Measurements from ENCODE around the gene UBASH3A.

Gene UBASH3A

GRCh38 chr21:42427809-42428419, 24.2 kb downstream of the UBASH3A start:
- no peak for DNase-seq (ENCODE audit: low read depth in 2 of 2, low spot score in 1 of 2)

GRCh38 chr21:42429021-42429420, 25.3 kb downstream of the UBASH3A start:
- no peak for DNase-seq (ENCODE audit: low read depth in 2 of 2, low spot score in 1 of 2)

GRCh38 chr21:42429856-42430255, 26.2 kb downstream of the UBASH3A start:
- no peak for DNase-seq (ENCODE audit: low read depth in 2 of 2, low spot score in 1 of 2)

GRCh38 chr21:42430521-42430920, 26.8 kb downstream of the UBASH3A start:
- DNase-seq (ENCODE audit: low read depth in 2 of 2, low spot score in 1 of 2): no peak

GRCh38 chr21:42431196-42431595, 27.5 kb downstream of the UBASH3A start:
- DNase-seq (ENCODE audit: low read depth in 2 of 2, low spot score in 1 of 2): no peak

- no peak for DNase-seq (ENCODE audit: low read depth in 2 of 2, low spot score in 1 of 2)
Observed at GRCh38 chr21:42432695-42433094, 29.0 kb downstream of the UBASH3A start.

GRCh38 chr21:42433946-42434551, 30.3 kb downstream of the UBASH3A start:
- no peak for DNase-seq (ENCODE audit: low read depth in 2 of 2, low spot score in 1 of 2)

GRCh38 chr21:42434884-42435283, 31.2 kb downstream of the UBASH3A start:
- DNase-seq (ENCODE audit: low read depth in 2 of 2, low spot score in 1 of 2): no peak

GRCh38 chr21:42435401-42435800, 31.7 kb downstream of the UBASH3A start:
- no peak for DNase-seq (ENCODE audit: low read depth in 2 of 2, low spot score in 1 of 2)

- DNase-seq (ENCODE audit: low read depth in 2 of 2, low spot score in 1 of 2): no peak
Observed at GRCh38 chr21:42435833-42436232, 32.1 kb downstream of the UBASH3A start.

GRCh38 chr21:42436914-42437313, 33.2 kb downstream of the UBASH3A start:
- no peak for DNase-seq (ENCODE audit: low read depth in 2 of 2, low spot score in 1 of 2)

- no peak for DNase-seq (ENCODE audit: low read depth in 2 of 2, low spot score in 1 of 2)
Observed at GRCh38 chr21:42437786-42438185, 34.1 kb downstream of the UBASH3A start.

- no peak for DNase-seq (ENCODE audit: low read depth in 2 of 2, low spot score in 1 of 2)
Observed at GRCh38 chr21:42438316-42439205, 34.9 kb downstream of the UBASH3A start.

- peak in 1 of 2 donors; percentile 50 for DNase-seq (ENCODE audit: low read depth in 2 of 2, low spot score in 1 of 2)
Observed at GRCh38 chr21:42439284-42440186, 35.8 kb downstream of the UBASH3A start.

GRCh38 chr21:42440187-42440792, 36.6 kb downstream of the UBASH3A start:
- DNase-seq (ENCODE audit: low read depth in 2 of 2, low spot score in 1 of 2): no peak

GRCh38 chr21:42441963-42442362, 38.3 kb downstream of the UBASH3A start:
- DNase-seq (ENCODE audit: low read depth in 2 of 2, low spot score in 1 of 2): no peak

GRCh38 chr21:42443181-42443785, 39.6 kb downstream of the UBASH3A start:
- no peak for DNase-seq (ENCODE audit: low read depth in 2 of 2, low spot score in 1 of 2)

- DNase-seq (ENCODE audit: low read depth in 2 of 2, low spot score in 1 of 2): no peak
Observed at GRCh38 chr21:42443876-42444744, 40.4 kb downstream of the UBASH3A start.

GRCh38 chr21:42444745-42445059, 41.0 kb downstream of the UBASH3A start:
- DNase-seq (ENCODE audit: low read depth in 2 of 2, low spot score in 1 of 2): no peak

Data from stimulated activated CD8-positive, alpha-beta memory T cell treated with anti-CD3 and anti-CD28 coated beads, Interleukin-4, amount 100 ng/mL, for 4 hours (primary cell).